Immature natural killer cell (primary cell): ENCODE measurements around the gene RHBDF1. TPM values are rescaled to one million over a fixed set of nuclear protein-coding genes. Genes with fewer than 3 reads are reported as not detected.

ENCODE experiments used
- DNase-seq, 3 donors: peaks; one replicate each; pipeline ENCODE4 v3.0.0; 2022; ENCODE audit warnings: mixed read lengths in 1 of 3
- H3K27ac Mint-ChIP-seq, 6 donors: one replicate each; pipeline ENCODE4 v1.8.0; 2020; ENCODE audit warnings: mixed read lengths in 6 of 6, mild to moderate bottlenecking in 5 of 6, inconsistent platforms in 4 of 6, moderate library complexity in 3 of 6
- H3K27me3 Mint-ChIP-seq, 3 donors: one replicate each; pipeline ENCODE4 v1.8.0; 2020 to 2021; ENCODE audit warnings: low read depth in 3 of 3, mild to moderate bottlenecking in 3 of 3, mixed read lengths in 3 of 3, moderate library complexity in 3 of 3, inconsistent platforms in 1 of 3
- H3K36me3 Mint-ChIP-seq, 3 donors: one replicate each; pipeline ENCODE4 v1.8.0; 2020; ENCODE audit warnings: mixed read lengths in 3 of 3, inconsistent platforms in 2 of 3, mild to moderate bottlenecking in 2 of 3
- H3K4me1 Mint-ChIP-seq, 2 donors: one replicate each; pipeline ENCODE4 v1.8.0; 2020; ENCODE audit warnings: inconsistent platforms in 2 of 2, mild to moderate bottlenecking in 2 of 2, mixed read lengths in 2 of 2, moderate library complexity in 1 of 2
- H3K4me3 Mint-ChIP-seq, 5 donors: one replicate each; pipeline ENCODE4 v1.8.0; 2020; ENCODE audit warnings: mild to moderate bottlenecking in 5 of 5, mixed read lengths in 5 of 5, inconsistent platforms in 3 of 5, moderate library complexity in 3 of 5
- H3K9me3 Mint-ChIP-seq, 6 donors: one replicate each; pipeline ENCODE4 v1.8.0; 2020; ENCODE audit warnings: mild to moderate bottlenecking in 6 of 6, mixed read lengths in 6 of 6, inconsistent platforms in 4 of 6, moderate library complexity in 3 of 6
- polyA plus RNA-seq, 3 donors: library from polyadenylated mRNA; unstranded; fragments of 300-500 nt; fragmentation: Illumina TruSeq; gene quantifications; one replicate each; pipeline ENCODE4 v1.2.3, GENCODE V29; 2021

Gene RHBDF1
- polyA plus RNA-seq, 3 donors from 2014 or later: 0.24 TPM; not detected in 2

DNA sequence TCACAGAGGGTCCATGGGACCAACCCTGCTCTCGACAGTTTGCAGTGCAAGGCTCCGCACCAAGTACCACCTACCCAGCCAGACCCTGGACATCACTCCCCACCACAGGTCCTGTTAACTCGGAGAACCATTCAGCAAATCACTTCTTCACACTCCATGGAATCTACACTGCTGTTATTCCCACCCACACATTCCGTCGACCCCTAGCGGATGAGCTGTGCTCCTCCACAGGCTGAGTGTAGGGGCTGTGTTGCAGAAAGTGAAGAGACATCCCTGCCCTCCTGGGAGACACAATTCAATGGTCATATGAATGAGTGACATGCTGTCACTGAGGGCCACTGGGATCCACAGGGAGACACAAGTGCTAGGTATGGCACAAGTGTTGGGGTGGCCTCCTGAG lies 33.1 kb upstream of the RHBDF1 start:
- Mint-ChIP-seq H3K27me3 (peaks cover 0 to 6% (median 3%) of the 10 kb centered on the region in 3 donors), H3K4me1 (peaks cover 0 to 5% of the 10 kb centered on the region in 2 donors), H3K4me3 (no peak overlapping the region), H3K9me3 (no peaks in the 10 kb centered on the region), H3K36me3 (peaks cover 4 to 21% (median 7%) of the 10 kb centered on the region in 3 donors), H3K27ac (no peak overlapping the region)
- DNase-seq: no peak

DNA sequence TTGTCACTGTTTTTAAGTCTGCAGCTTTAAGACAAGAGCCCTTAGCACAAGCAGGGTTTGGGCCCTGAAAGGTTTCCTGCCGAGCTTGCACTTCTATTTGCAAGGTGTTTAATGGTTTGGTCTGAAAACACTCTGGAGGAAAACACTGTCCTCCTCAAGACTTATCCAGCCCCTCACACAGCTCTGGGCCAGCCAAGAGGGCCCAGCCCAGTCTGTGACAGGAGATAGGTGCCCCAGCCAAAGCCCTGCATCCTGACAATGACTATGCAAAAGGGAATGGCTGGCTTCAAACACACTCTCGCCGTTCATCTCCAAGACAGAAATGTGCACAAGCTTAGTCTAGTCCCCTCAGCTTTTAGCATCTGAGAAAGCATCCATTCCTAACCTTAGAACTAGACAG lies 32.5 kb upstream of the RHBDF1 start:
- Mint-ChIP-seq H3K4me1 (peaks cover 0 to 5% of the 10 kb centered on the region in 2 donors), H3K9me3 (no peaks in the 10 kb centered on the region), H3K36me3 (peaks cover 7 to 21% (median 9%) of the 10 kb centered on the region in 3 donors), H3K4me3 (no peak overlapping the region), H3K27ac (no peak overlapping the region), H3K27me3 (peaks cover 0 to 6% (median 5%) of the 10 kb centered on the region in 3 donors)
- DNase-seq: no peak

DNA sequence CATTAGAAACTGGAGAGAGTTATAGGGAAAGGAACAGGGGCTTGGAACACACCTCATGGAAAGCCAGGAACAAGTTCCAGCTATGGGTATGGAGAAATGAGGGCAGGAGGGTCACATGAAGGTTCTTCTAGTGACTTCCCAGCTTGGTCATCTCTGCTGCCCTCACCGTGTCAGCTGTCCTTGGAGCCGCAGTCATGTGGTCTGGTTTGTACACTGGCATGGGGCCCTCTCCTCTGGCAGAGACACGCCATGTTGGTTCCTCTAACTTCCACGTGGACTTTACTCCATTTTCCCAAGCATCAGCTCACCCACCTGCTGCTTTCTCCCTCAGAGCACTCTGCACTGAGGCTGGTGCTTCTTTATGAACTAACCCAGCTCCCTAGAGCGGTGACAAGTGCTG lies 31.9 kb upstream of the RHBDF1 start:
- Mint-ChIP-seq H3K4me1 (peaks cover 0 to 5% of the 10 kb centered on the region in 2 donors), H3K4me3 (no peak overlapping the region), H3K9me3 (no peaks in the 10 kb centered on the region), H3K36me3 (peaks cover 7 to 15% (median 9%) of the 10 kb centered on the region in 3 donors), H3K27me3 (peaks cover 0 to 6% (median 5%) of the 10 kb centered on the region in 3 donors), H3K27ac (no peak overlapping the region)
- no peak for DNase-seq

DNA sequence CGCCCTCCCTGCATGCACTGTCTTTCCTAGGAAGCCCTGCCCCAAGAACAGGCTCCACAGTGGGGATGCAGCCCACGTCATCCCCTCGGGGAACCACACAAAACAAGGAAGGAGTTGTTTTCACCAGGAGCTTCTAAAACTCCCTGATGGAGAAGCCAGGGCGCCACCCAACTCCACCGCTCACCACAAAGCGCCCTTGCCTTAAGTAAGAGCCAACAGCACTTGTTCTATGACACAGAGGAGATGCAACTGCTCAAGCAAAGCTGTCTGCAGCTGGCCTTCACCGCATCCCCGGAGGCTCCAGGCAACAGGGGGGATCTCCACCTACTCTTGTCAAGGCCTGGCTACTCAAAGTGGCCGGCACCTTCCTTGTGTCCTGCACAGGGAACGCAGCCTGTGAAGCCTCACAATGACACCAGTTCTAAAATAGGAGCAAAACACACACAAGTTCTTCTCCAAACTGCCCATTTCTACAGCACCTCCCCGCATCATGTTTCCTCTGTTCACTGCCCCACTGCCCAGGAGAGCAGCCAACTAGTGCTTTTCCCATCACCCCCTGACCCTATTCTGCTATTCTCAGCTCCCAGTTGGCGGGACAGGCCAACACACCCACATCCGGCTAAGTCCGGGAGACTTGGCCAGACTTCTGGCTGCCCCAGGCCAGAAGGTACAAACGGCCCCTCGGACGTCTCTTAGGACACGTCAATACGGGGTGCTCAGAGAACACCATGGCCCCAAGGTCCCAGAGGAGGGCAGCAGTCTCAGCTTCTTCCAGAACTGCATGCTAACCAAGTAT lies 29.8 kb upstream of the RHBDF1 start:
- no peak overlapping the region for H3K4me3 Mint-ChIP-seq
- peaks cover 3 to 9% (median 8%) of the 10 kb centered on the region in 3 donors for H3K36me3 Mint-ChIP-seq
- no peak for DNase-seq
- H3K27ac Mint-ChIP-seq: peak overlapping the region in 1 of 6 donors; percentile 65
- peaks cover 0 to 6% of the 10 kb centered on the region in 2 donors for H3K4me1 Mint-ChIP-seq
- no peaks in the 10 kb centered on the region for H3K9me3 Mint-ChIP-seq
- H3K27me3 Mint-ChIP-seq: peaks cover 0 to 6% (median 5%) of the 10 kb centered on the region in 3 donors

DNA sequence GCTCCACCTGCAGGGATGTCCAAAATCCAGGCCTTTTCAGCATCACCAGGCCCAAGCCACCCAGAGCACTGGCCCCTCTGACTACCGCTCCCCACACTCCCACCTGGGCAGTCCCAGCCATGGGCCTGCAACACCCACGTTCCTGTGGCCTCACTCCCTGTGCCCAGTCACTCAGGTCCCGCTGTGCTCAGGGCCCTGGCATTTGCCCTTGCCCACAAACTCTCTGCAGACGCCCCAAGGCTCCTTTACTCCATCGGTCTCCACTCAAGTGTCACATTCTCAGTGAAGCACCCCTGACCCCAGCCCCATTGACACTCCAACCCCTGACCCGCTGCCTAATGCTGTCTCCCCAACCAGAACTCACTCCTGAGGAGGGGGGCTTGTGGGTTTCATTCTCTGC lies 29.2 kb upstream of the RHBDF1 start:
- H3K4me3 Mint-ChIP-seq: no peak overlapping the region
- peaks cover 0 to 6% (median 5%) of the 10 kb centered on the region in 3 donors for H3K27me3 Mint-ChIP-seq
- H3K36me3 Mint-ChIP-seq: peaks cover 3 to 7% (median 6%) of the 10 kb centered on the region in 3 donors
- no peaks in the 10 kb centered on the region for H3K9me3 Mint-ChIP-seq
- no peak overlapping the region for H3K27ac Mint-ChIP-seq
- H3K4me1 Mint-ChIP-seq: peaks cover 5 to 7% of the 10 kb centered on the region in 2 donors
- no peak for DNase-seq

DNA sequence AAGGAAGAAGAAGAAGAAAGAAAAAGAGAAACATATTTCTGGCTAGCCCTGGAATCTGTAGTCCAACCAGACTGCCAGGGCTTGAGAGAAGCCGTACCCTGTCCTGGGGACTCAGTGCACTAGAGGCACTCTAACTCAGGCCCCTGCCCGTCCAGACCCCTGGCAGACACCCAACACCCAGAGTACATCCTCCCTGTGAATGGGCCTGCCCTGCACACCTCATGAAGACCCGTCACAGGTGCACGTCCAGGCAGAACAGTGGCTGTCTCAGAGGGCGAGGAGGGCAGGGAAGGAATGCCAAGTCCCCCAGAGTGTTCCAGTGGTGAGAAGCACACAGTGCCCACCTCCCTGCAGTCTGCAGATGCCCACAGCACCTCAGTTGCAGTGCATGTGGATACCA lies 28.6 kb upstream of the RHBDF1 start:
- Mint-ChIP-seq H3K4me1 (peaks cover 5 to 7% of the 10 kb centered on the region in 2 donors), H3K9me3 (no peaks in the 10 kb centered on the region), H3K27ac (no peak overlapping the region), H3K36me3 (peaks cover 3 to 7% (median 6%) of the 10 kb centered on the region in 3 donors), H3K4me3 (no peak overlapping the region), H3K27me3 (peaks cover 0 to 6% (median 5%) of the 10 kb centered on the region in 3 donors)
- DNase-seq: no peak

DNA sequence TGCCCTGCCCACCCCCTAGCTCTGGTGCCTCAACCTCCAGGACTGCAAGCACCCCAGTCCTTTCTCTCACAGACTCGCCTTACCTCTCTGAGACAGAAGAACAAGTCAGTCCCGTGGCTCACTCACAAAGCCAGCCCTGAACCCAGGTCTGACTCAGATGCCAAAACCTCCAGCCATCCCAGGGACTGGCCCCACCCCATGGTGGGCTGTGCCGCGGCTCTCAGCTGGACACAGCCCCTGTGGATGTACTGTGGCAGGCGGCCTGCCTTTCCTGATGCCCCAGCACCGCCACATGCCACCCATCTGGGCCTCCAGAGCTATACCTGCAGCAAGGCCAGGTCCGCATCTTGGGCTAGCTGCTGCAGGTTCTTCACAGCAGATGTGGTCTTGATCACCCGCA lies 25.4 kb upstream of the RHBDF1 start:
- Mint-ChIP-seq H3K4me3 (no peak overlapping the region), H3K4me1 (peaks cover 5 to 7% of the 10 kb centered on the region in 2 donors), H3K9me3 (no peaks in the 10 kb centered on the region), H3K36me3 (peaks cover 3 to 11% (median 6%) of the 10 kb centered on the region in 3 donors), H3K27ac (no peak overlapping the region), H3K27me3 (peaks cover 0 to 5% (median 4%) of the 10 kb centered on the region in 3 donors)
- no peak for DNase-seq

DNA sequence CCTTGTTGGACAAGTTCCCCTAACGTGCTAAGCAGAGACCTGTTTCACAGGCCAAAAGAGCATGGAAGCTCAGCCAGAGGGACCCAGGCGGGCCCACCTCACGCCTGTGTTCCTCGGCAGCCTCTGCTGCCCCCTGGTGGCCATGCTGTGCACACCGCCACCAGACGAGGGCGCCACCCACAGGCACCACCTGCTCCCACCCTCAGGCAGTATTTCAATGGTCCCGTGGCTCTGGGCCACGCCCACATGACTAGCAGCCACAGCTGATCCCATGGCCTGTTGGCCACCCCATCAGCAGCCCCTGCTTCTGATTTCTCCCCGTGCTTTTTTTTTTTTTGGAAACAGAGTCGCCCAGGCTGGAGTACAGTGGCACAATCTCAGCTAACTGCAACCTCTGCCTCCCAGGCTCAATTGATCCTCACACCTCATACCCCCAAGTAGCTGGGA lies 24.5 kb upstream of the RHBDF1 start:
- peak overlapping the region in 3 of 6 donors; percentile 28 to 57 (median 45) for H3K27ac Mint-ChIP-seq
- no peak overlapping the region for H3K4me3 Mint-ChIP-seq
- peaks cover 3 to 15% (median 6%) of the 10 kb centered on the region in 3 donors for H3K36me3 Mint-ChIP-seq
- peaks cover 2 to 5% (median 2%) of the 10 kb centered on the region in 3 donors for H3K27me3 Mint-ChIP-seq
- H3K4me1 Mint-ChIP-seq: peaks cover 7% of the 10 kb centered on the region in 2 donors
- H3K9me3 Mint-ChIP-seq: no peaks in the 10 kb centered on the region
- peak; percentile 87 to 89 (median 89) for DNase-seq

DNA sequence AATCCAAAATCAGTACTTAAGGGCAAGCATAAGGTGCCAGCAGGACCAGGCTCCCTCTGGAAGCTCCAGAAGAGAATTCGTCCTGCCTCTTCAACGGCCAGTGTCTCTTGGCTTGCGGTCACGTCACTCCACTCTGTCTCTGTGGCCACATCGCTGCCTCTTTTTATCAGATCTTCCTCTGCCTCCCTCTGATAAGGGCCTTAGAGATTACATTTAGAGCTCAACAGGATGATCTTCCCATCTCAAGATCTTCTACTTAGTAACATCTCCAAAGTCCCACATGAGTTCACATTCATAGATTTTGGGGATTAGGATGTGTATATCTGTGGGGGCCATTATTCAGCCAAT lies 22.5 kb upstream of the RHBDF1 start:
- no peaks in the 10 kb centered on the region for H3K9me3 Mint-ChIP-seq
- H3K36me3 Mint-ChIP-seq: peaks cover 0 to 19% (median 3%) of the 10 kb centered on the region in 3 donors
- DNase-seq: no peak
- H3K4me1 Mint-ChIP-seq: peaks cover 7% of the 10 kb centered on the region in 2 donors
- peak overlapping the region in 2 of 6 donors; percentile 22 to 58 for H3K27ac Mint-ChIP-seq
- no peak overlapping the region for H3K4me3 Mint-ChIP-seq
- H3K27me3 Mint-ChIP-seq: peaks cover 0 to 2% (median 2%) of the 10 kb centered on the region in 3 donors

DNA sequence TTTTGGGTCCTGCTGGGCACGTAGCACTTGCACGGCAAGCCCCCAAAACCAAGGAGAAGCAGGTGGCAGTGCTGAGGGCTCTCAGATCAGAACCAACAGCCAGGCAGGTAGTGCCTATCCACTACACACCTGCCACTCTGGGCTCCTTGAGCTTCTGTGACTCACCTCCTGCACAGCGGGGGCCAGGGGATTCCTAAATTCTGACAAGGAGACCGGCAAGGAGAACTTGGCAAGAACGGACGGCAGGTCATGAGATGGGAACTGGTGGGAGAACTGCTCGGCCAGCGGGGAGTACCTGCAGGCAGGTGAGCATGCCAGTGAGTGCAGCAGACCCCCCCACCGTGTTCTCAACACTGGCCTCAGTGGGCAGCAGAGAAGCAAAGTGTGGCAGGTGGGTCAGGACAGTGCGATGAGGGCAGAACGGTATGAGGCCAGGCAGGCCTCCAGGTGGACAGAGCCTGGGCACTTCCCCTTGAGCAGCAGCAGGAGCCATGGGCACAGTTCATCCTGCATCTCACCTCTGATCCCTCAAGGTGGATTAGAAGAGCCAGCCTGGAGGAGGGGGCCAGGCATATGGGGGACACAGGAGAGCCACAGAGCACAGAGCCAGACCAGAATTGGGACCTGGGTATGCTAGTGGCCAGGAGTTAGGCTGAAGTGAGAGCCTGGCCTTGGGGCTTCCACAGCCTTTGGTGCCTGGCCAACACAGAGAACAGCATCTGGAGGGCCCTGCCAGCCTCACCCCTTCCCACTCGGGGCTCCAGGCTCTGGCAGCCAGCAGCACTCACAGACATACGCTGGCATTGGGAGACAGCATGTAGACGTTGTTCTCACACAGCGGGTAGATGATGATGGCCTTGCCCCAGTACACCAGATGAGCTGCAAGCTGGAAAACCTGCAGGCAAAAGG lies 20.3 kb upstream of the RHBDF1 start:
- H3K9me3 Mint-ChIP-seq: no peaks in the 10 kb centered on the region
- no peak overlapping the region for H3K27ac Mint-ChIP-seq
- H3K4me3 Mint-ChIP-seq: no peak overlapping the region
- peaks cover 0 to 15% (median 0%) of the 10 kb centered on the region in 3 donors for H3K36me3 Mint-ChIP-seq
- peaks cover 0 to 2% (median 2%) of the 10 kb centered on the region in 3 donors for H3K27me3 Mint-ChIP-seq
- H3K4me1 Mint-ChIP-seq: peaks cover 7% of the 10 kb centered on the region in 2 donors
- no peak for DNase-seq

DNA sequence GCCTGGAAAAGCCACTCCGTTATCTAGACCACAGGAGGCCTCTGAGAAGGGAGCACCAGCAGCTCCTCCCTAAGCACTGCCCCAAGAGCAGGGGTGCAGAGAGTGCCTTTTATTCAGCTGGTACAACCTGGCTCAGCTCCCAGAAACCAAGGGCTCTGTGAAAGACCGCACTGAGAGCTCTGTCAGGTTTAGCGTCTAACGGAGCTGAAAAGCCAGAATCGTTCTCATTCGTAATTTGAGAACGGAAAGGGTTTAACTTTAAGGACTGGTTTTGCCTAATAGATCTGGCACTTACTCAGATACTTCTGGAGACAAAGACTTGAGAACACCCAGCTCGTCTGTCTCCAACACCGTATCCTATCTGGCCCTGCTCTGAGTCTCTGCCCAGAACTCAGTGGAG lies 19.1 kb upstream of the RHBDF1 start:
- Mint-ChIP-seq H3K4me1 (peaks cover 0 to 2% of the 10 kb centered on the region in 2 donors), H3K9me3 (no peaks in the 10 kb centered on the region), H3K27me3 (peaks cover 0 to 2% (median 2%) of the 10 kb centered on the region in 3 donors), H3K36me3 (peaks cover 0 to 12% (median 0%) of the 10 kb centered on the region in 3 donors), H3K4me3 (no peak overlapping the region), H3K27ac (peak overlapping the region in 2 of 6 donors; percentile 26 to 58)
- no peak for DNase-seq

DNA sequence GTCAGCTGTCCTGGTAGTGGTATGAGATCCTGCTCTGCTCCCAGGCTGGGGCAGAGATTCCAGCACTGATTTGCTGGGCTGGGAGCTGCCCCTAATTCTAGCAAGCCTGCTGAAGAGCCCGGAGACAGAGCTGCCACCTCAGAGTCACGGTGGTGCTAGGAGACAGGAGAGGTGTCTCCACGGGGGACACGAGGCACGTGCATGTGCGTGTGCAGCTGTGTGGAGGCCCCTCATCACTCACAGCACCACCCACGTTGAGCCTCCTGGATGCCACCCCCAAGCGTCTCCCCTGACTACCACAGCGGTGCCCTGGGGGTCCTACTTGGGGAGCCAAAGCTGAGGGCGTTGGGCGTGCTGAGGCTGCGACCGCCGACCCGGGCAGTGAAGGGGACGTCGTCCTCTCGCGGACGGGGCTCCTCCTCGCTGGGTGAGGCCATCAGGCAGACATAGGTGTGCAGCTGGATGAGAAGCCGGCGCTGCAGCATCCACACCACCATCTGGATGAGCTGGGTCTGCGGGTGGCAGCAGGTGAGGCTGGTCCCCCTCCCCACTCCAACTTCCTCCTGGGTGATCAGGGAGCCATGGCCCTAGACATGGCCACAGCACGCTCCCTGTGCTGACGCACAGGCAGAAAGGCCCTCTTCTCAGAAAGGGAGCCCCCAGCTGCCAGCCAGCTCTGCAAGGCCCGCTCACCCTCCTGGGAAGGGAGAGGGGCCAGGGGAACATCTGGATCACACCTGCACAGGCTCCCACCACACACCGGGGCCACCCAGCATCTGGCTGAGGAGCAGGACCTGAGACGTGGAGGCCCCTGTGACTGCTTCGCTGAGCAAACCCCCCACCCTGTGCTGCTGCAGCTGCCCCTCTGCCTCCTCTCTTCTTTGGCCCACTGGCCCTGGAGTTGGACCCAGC lies 17.2 kb upstream of the RHBDF1 start:
- H3K27me3 Mint-ChIP-seq: peaks cover 0 to 2% (median 2%) of the 10 kb centered on the region in 3 donors
- H3K9me3 Mint-ChIP-seq: no peaks in the 10 kb centered on the region
- H3K36me3 Mint-ChIP-seq: peaks cover 0 to 12% (median 0%) of the 10 kb centered on the region in 3 donors
- H3K4me3 Mint-ChIP-seq: no peak overlapping the region
- DNase-seq: no peak
- no peak overlapping the region for H3K27ac Mint-ChIP-seq
- H3K4me1 Mint-ChIP-seq: peaks cover 13 to 14% of the 10 kb centered on the region in 2 donors

DNA sequence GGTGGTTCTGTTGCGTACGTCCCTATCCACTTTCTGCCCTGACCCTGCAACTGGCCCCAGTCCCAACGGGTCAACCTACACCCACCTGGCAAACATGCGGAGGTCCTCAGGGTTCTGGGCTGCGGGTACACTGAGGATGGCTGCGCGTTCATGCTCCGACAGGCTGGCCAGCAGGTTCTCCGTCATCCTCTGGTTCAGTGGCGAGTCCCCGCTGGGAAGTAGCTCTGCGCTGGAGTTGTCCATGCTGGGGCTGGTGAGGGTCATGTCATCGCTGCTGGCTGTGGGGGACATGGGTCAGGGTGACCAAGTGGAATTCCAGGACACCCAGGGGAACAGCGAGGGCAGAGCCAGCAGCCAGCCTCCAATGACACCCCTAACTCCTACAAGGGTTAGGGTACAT lies 16.2 kb upstream of the RHBDF1 start:
- Mint-ChIP-seq H3K27me3 (peaks cover under 1 to 6% (median 2%) of the 10 kb centered on the region in 3 donors), H3K4me3 (no peak overlapping the region), H3K9me3 (no peaks in the 10 kb centered on the region), H3K36me3 (peaks cover 0 to 16% (median 0%) of the 10 kb centered on the region in 3 donors), H3K27ac (no peak overlapping the region), H3K4me1 (peaks cover 23 to 24% of the 10 kb centered on the region in 2 donors)
- no peak for DNase-seq
